Measurements from ENCODE around the gene RNF166.

GRCh38 chr16:88746506-88746905, 40.3 kb upstream of the RNF166 start:
- TF ChIP-seq, protein P1, sequence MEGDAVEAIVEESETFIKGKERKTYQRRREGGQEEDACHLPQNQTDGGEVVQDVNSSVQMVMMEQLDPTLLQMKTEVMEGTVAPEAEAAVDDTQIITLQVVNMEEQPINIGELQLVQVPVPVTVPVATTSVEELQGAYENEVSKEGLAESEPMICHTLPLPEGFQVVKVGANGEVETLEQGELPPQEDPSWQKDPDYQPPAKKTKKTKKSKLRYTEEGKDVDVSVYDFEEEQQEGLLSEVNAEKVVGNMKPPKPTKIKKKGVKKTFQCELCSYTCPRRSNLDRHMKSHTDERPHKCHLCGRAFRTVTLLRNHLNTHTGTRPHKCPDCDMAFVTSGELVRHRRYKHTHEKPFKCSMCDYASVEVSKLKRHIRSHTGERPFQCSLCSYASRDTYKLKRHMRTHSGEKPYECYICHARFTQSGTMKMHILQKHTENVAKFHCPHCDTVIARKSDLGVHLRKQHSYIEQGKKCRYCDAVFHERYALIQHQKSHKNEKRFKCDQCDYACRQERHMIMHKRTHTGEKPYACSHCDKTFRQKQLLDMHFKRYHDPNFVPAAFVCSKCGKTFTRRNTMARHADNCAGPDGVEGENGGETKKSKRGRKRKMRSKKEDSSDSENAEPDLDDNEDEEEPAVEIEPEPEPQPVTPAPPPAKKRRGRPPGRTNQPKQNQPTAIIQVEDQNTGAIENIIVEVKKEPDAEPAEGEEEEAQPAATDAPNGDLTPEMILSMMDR (IDR thresholded peaks at IDR 0.05; ENCODE audit: low read depth, low read length, poor library complexity, severe bottlenecking): no peak
- no peak for TF ChIP-seq EZH2phosphoT487 (IDR thresholded peaks at IDR 0.05; ENCODE audit: borderline replicate concordance, low read length)

Data from DOHH2 (cell line).